Heart right ventricle (tissue), 16 donors: ENCODE data around the gene DMRTC1B. TPM values are rescaled to one million over a fixed set of nuclear protein-coding genes. Genes with fewer than 3 reads are reported as not detected.
"Not testable (repeated sequence)": the region's sequence is repeated elsewhere in the genome, so short reads cannot be mapped to it uniquely, and the experiment has no call there.

Experiments used
- ATAC-seq, 8 donors: fragments of 200-7000 bp; cut with Tn5 transposase; one replicate each; pipeline ENCODE4 v1.9.1; 2020; ENCODE audit warnings: mild to moderate bottlenecking in 8 of 8, moderate library complexity in 8 of 8, moderate number of reproducible peaks in 1 of 8
- DNase-seq, 2 donors: peaks; one replicate each; pipeline ENCODE4 v3.0.0-alpha.2; 2020
- H3K27ac ChIP-seq, 10 donors: fragments of 200-600 bp; sonication (generic) in 2 of 10; one replicate each; pipeline versions ENCODE4 v1.5.0 to v1.8.0; 2020 to 2022; ENCODE audit warnings: mild to moderate bottlenecking in 3 of 10
- H3K27me3 ChIP-seq, 7 donors: fragments of 200-600 bp; one replicate each; pipeline ENCODE4 v1.8.0; 2021 to 2022; ENCODE audit warnings: mild to moderate bottlenecking in 2 of 7
- H3K36me3 ChIP-seq, 9 donors: fragments of 200-600 bp; sonication (generic) in 1 of 9; one replicate each; pipeline versions ENCODE4 v1.5.0 to v1.8.0; 2020 to 2022; ENCODE audit warnings: mild to moderate bottlenecking in 2 of 9
- H3K4me1 ChIP-seq, 9 donors: fragments of 200-600 bp; sonication (generic) in 1 of 9; one replicate each; pipeline versions ENCODE4 v1.5.0 to v1.8.0; 2020 to 2022; ENCODE audit warnings: mild to moderate bottlenecking in 4 of 9
- H3K4me3 ChIP-seq, 10 donors: fragments of 200-600 bp; sonication (generic) in 2 of 10; one replicate each; pipeline versions ENCODE4 v1.5.0 to v1.8.0; 2020 to 2022; ENCODE audit warnings: mild to moderate bottlenecking in 7 of 10, moderate library complexity in 2 of 10
- H3K9me3 ChIP-seq, 11 donors: fragments of 200-600 bp in 10 of 11; sonication (generic) in 2 of 11; one replicate each; pipeline versions ENCODE4 v1.5.0 to v1.8.0; 2013 to 2022; ENCODE audit warnings: mild to moderate bottlenecking in 2 of 11, control low read depth in 1 of 11, moderate library complexity in 1 of 11
- WGBS, 2 donors: extraction: QIAGEN DNeasy Blood & Tissue Kit; methylation state at CpG; one replicate each; pipeline ENCODE4 v1.1.7; 2013; ENCODE audit warnings: inconsistent platforms in 1 of 2; 5-methylcytosine and 5-hydroxymethylcytosine counted together
- intact Hi-C, 10 donors: fragments of 100-400 bp; cut with DNase I; formaldehyde crosslinking; loops; one replicate each; pipeline versions ENCODE4 v1.11.1 to v1.14.2; 2022
- long read RNA-seq, 3 donors: library from polyadenylated mRNA; unstranded; transcript quantifications; one replicate each; pipeline ENCODE4 v2.0.0, GENCODE V29; 2020 to 2021
- polyA plus RNA-seq, 2 donors: library from polyadenylated mRNA; stranded (reverse); fragments of 200-250 nt; gene quantifications; one replicate each; pipeline ENCODE4 v1.2.3, GENCODE V29; 2013
- total RNA-seq, 10 donors: library from RNA; stranded (reverse); fragmentation: NEBNext Ultra II Directional in 3 of 10; extraction: Animal tissue kit (Norgen Biotek cat#: 25700) in 3 of 10; gene quantifications; one replicate each; pipeline versions ENCODE4 v1.2.1 to v1.2.4, GENCODE V29; 2021 to 2023
- TF ChIP-seq, protein P1 (sequence below), 9 donors: fragments of 200-600 bp; sonication (generic) in 2 of 9; IDR thresholded peaks; one replicate each; pipeline versions ENCODE4 v1.5.0 to v1.8.0; 2021 to 2022; ENCODE audit warnings: antibody characterized with exemption in 9 of 9, mild to moderate bottlenecking in 5 of 9, moderate library complexity in 1 of 9
- donor health status: Arrhythmogenic right ventricular cardiomyopathy.
- donor health status: ischemic (EF 13 %, LVEDD 7.1; RV severe dilation, severe dysfunction).
- donor health status: healthy with polysubstance abuse.
- donor health status: DM: no; HTN: yes; CAD: no.
- donor health status: DM: no; HTN: no; CAD: no.
- donor health status: ischemic (EF 25% LVEDD 6.9; RV normal size, moderate dysfunction).
- donor health status: ischemic (EF 25% LVEDD 5.7; RV mildly dilated, moderate dysfunction).
- donor health status: healthy.
- donor health status: DM: yes; HTN: yes; CAD: no.
- donor health status: Ischemic cardiomyopathy.
- donor health status: ischemic (EF 35%, LVEDD 5.7; RV mildly dilated, moderate dysfunction).
- donor health status: nonischemic (EF 11% LVEDD 7.7; RV severe dilation, severe dysfunction).
- donor health status: DM: yes; HTN: yes; CAD: no.
- donor health status: PGD.
- donor health status: ischemic (EF 29% LVEDD 5.4; RV normal size, mild dysfunction).
- donor health status: nonischemic (EF 23%, LVEDD 6.1; RV moderate dilation, normal function).

DMRTC1B gene
- total RNA-seq (not detected), polyA plus RNA-seq (not detected)
- long read RNA-seq, donor 1, result 0 reads
- long read RNA-seq, donor 2, result 0 reads
- long read RNA-seq, donor 3, result 0 reads

GRCh38 chrX:72776653-72777466, at the start of gene DMRTC1B:
DMRTC1B (plus strand) TSS chrX:72776890; CDS start chrX:72845136, 68,246 bp downstream.
- H3K4me1 ChIP-seq, H3K27me3 ChIP-seq, DNase-seq, H3K4me3 ChIP-seq, intact Hi-C loops, H3K9me3 ChIP-seq, H3K36me3 ChIP-seq, H3K27ac ChIP-seq: not testable (repeated sequence)
- peak in 4 of 8 donors; percentile 43 to 69 (median 59) for ATAC-seq
- WGBS, 2 donors, result no CpG with 5 or more reads among the region's 44 CpGs

DNA sequence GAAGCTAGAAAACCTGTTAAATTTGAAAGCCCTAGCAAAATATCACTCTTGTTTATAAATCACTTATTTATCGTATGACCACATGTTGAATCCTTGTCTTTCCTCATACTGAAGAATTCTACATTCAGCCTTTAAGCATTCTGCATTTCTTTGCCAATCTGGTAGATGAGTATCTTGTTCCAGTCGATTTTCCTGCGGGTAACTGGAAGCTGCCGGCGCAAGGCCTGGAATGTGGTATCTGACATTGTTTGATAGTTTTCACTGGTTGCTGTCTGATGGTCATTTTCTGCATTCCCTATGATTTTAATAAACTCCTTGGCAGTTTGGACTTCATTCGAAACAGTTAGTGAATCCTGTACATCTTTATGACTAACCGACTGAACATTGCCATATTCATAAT, 48.8 kb upstream of the DMRTC1B start:
- Histone ChIP-seq H3K4me1 (no peaks in the 10 kb centered on the region), H3K27ac (no peak overlapping the region), H3K9me3 (no peaks in the 10 kb centered on the region), H3K27me3 (peaks cover 0 to 47% (median 0%) of the 10 kb centered on the region in 7 donors), H3K4me3 (no peak overlapping the region), H3K36me3 (no peaks in the 10 kb centered on the region)
- TF ChIP-seq, protein P1, sequence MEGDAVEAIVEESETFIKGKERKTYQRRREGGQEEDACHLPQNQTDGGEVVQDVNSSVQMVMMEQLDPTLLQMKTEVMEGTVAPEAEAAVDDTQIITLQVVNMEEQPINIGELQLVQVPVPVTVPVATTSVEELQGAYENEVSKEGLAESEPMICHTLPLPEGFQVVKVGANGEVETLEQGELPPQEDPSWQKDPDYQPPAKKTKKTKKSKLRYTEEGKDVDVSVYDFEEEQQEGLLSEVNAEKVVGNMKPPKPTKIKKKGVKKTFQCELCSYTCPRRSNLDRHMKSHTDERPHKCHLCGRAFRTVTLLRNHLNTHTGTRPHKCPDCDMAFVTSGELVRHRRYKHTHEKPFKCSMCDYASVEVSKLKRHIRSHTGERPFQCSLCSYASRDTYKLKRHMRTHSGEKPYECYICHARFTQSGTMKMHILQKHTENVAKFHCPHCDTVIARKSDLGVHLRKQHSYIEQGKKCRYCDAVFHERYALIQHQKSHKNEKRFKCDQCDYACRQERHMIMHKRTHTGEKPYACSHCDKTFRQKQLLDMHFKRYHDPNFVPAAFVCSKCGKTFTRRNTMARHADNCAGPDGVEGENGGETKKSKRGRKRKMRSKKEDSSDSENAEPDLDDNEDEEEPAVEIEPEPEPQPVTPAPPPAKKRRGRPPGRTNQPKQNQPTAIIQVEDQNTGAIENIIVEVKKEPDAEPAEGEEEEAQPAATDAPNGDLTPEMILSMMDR (IDR thresholded peaks at IDR 0.05), result no peak
- 79 to 85% methylated on average over 7 of the region's 7 CpGs for WGBS, 2 donors
- intact Hi-C loops, result no loop called here
- ATAC-seq (no peak), DNase-seq (no peak)

DNA sequence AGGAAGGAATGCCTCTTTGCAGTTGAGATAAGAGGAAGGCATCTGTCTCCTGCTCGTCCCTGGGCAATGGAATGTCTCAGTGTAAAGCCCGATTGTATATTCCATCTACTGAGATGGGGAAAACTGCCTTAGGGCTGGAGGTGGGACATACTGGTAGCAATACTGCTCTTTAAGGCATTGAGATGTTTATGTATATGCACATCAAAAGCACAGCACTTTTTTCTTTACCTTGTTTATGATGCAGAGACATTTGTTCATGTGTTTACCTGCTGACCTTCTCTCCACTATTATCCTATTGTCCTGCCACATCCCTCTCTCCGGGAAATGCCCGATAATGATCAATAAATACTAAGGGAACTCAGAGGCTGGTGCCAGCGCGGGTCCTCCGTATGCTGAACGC, 43.1 kb upstream of the DMRTC1B start:
- peaks cover 0 to 31% (median 0%) of the 10 kb centered on the region in 7 donors for H3K27me3 ChIP-seq
- ATAC-seq, H3K9me3 ChIP-seq, H3K36me3 ChIP-seq, H3K4me1 ChIP-seq, DNase-seq, intact Hi-C loops, H3K4me3 ChIP-seq, H3K27ac ChIP-seq: not testable (repeated sequence)
- 48 to 51% methylated on average over 8 of the region's 8 CpGs for WGBS, 2 donors

DNA sequence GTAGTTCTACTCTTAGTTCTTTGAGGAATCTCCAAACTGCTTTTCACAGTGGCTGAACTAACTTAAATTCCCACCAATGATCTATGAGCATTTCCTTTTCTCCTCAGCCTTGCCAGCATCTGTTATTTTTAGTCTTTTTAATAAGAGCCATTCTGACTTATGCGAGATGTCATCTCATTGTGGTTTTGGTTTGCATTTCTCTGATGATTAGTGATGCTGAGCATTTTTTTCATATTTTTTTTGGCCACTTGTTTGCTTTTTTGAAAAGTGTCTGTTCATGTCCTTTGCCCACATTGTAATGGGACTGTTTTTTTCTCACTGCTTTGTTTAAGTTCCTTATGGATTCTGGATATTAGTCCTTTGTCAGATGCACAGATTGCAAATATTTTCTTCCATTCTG, 41.1 kb upstream of the DMRTC1B start:
- TF ChIP-seq, protein P1 (IDR thresholded peaks at IDR 0.05), result no peak
- Histone ChIP-seq H3K9me3 (peaks cover 0 to 3% (median 0%) of the 10 kb centered on the region in 11 donors), H3K4me3 (no peak overlapping the region), H3K36me3 (no peaks in the 10 kb centered on the region), H3K4me1 (no peaks in the 10 kb centered on the region), H3K27ac (no peak overlapping the region), H3K27me3 (peaks cover 0 to 31% (median 0%) of the 10 kb centered on the region in 7 donors)
- intact Hi-C loops, result no loop called here
- DNase-seq (no peak), ATAC-seq (no peak)
- WGBS, 2 donors, result 69 to 93% methylated on average over 1 of the region's 1 CpG

DNA sequence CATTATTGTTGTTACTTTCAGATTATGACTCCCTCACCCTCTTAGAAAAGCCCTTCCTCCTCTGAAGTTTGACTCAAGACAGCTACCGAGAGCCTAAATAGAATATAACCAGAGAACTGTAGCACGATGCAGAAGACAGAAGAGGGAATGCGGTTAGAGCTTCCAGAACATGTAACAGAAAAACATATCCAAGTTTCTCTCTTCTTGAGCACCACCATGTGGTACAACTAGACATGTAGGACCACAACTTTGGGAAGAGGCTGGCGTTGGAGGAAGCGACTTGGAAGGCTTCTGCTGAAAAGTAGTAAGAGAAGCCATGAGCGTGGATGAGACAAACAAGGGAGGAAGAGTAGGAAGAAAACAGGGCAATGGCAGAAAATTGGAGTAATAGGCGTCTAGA, 31.1 kb upstream of the DMRTC1B start:
- H3K36me3 ChIP-seq, DNase-seq, H3K9me3 ChIP-seq, H3K27ac ChIP-seq, intact Hi-C loops, H3K4me1 ChIP-seq, H3K27me3 ChIP-seq, H3K4me3 ChIP-seq: not testable (repeated sequence)
- peak in 1 of 8 donors; percentile 33 for ATAC-seq
- no CpG with 5 or more reads among the region's 7 CpGs for WGBS, 2 donors

GRCh38 chrX:72748545-72748944, 28.1 kb upstream of the DMRTC1B start:
- H3K27me3 ChIP-seq, DNase-seq, H3K4me1 ChIP-seq, intact Hi-C loops, H3K9me3 ChIP-seq, H3K4me3 ChIP-seq, H3K36me3 ChIP-seq, ATAC-seq, H3K27ac ChIP-seq: not testable (repeated sequence)
- no CpG with 5 or more reads among the region's 3 CpGs for WGBS, 2 donors

GRCh38 chrX:72760454-72760853, 16.2 kb upstream of the DMRTC1B start:
- H3K9me3 ChIP-seq, H3K27me3 ChIP-seq, H3K27ac ChIP-seq, intact Hi-C loops, H3K4me1 ChIP-seq, ATAC-seq, H3K4me3 ChIP-seq, H3K36me3 ChIP-seq, DNase-seq: not testable (repeated sequence)
- WGBS, 2 donors, result no CpG with 5 or more reads among the region's 9 CpGs

DNA sequence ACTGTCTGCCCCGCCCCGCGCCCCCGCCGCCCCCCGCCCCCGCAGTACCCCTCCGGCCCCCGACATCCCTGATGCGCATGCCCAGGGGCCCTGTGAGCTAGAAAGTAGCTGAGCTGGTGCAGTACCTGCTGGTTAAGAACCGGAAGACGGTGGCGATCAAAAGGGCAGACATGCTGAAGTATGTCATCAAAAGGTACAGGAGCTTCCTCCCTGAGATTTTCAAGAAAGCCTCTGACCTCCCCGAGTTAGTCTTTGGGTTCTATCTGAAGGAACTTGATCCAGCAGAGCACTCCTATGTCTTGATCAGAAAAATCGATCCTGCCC, 739 bp downstream of the DMRTC1B start:
- DNase-seq, H3K27ac ChIP-seq, H3K27me3 ChIP-seq, H3K36me3 ChIP-seq, H3K4me3 ChIP-seq, intact Hi-C loops, ATAC-seq, H3K4me1 ChIP-seq, H3K9me3 ChIP-seq: not testable (repeated sequence)
- no CpG with 5 or more reads among the region's 15 CpGs for WGBS, 2 donors

- H3K4me3 ChIP-seq, H3K36me3 ChIP-seq, DNase-seq, H3K27ac ChIP-seq, H3K9me3 ChIP-seq, H3K27me3 ChIP-seq, intact Hi-C loops, ATAC-seq, H3K4me1 ChIP-seq: not testable (repeated sequence)
- WGBS, 2 donors, result no CpG with 5 or more reads among the region's 6 CpGs
Observed at GRCh38 chrX:72778146-72778545, 1.5 kb downstream of the DMRTC1B start.

DNA sequence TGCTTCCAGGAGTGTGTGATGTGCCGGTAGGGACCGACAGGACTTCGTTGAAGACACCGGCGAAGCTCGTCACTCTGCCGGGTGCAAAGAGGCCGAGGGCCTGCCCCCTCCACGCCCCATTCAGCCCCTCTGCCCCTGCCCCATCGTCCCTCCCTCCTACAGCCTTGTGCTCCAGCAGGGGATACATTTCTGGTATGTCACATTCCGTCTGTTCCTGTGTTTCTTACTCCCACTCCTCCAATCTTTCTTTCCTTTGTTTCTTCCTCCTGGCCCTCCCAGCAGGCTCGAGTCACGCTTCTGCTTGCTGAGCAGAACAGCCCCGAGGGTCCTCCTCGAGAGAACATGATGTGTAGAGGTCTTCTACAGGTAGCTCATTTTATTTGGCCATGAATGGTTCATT, 5.9 kb downstream of the DMRTC1B start, which contains the start of gene FAM236B:
TSS of gene FAM236B (minus strand) at position 101 of the 400 bp plus-strand sequence. CDS start at position 1, 100 bp downstream.
- ATAC-seq, H3K27ac ChIP-seq, H3K27me3 ChIP-seq, H3K9me3 ChIP-seq, intact Hi-C loops, H3K36me3 ChIP-seq, DNase-seq, H3K4me1 ChIP-seq, H3K4me3 ChIP-seq: not testable (repeated sequence)
- no CpG with 5 or more reads among the region's 15 CpGs for WGBS, 2 donors
